Activated CD4-positive, CD25-positive, alpha-beta regulatory T cell treated with anti-CD3 and anti-CD28 coated beads, Interleukin-2, amount 50 U/mL, for 72 hours (primary cell): ENCODE results near the gene DYNLT3.

Experiments
- DNase-seq: peaks from one replicate; pipeline ENCODE4 v3.0.0; 2021

Gene DYNLT3

GRCh38 chrX:37840931-37841330 lies 6.4 kb downstream of the DYNLT3 start:
- DNase-seq, result no peak

- no peak for DNase-seq
Measured at GRCh38 chrX:37834937-37835336, 12.4 kb downstream of the DYNLT3 start.

GRCh38 chrX:37830371-37830770 lies 17.0 kb downstream of the DYNLT3 start:
- no peak for DNase-seq

GRCh38 chrX:37829721-37830120 lies 17.6 kb downstream of the DYNLT3 start:
- no peak for DNase-seq

GRCh38 chrX:37825215-37825842 lies 22.0 kb downstream of the DYNLT3 start:
- DNase-seq, result no peak

GRCh38 chrX:37824491-37825214 lies 22.7 kb downstream of the DYNLT3 start:
- DNase-seq, result no peak

- DNase-seq, result no peak
Measured at GRCh38 chrX:37820646-37821045, 26.7 kb downstream of the DYNLT3 start.

GRCh38 chrX:37818031-37818430 lies 29.3 kb downstream of the DYNLT3 start:
- no peak for DNase-seq

- no peak for DNase-seq
Measured at GRCh38 chrX:37817579-37817978, 29.8 kb downstream of the DYNLT3 start.

- no peak for DNase-seq
Measured at GRCh38 chrX:37817176-37817575, 30.2 kb downstream of the DYNLT3 start.

- no peak for DNase-seq
Measured at GRCh38 chrX:37816766-37817165, 30.6 kb downstream of the DYNLT3 start.

- no peak for DNase-seq
Measured at GRCh38 chrX:37815366-37815765, 32.0 kb downstream of the DYNLT3 start.

GRCh38 chrX:37813570-37813969 lies 33.8 kb downstream of the DYNLT3 start:
- no peak for DNase-seq

- no peak for DNase-seq
Measured at GRCh38 chrX:37812110-37812509, 35.3 kb downstream of the DYNLT3 start.

GRCh38 chrX:37809970-37810369 lies 37.4 kb downstream of the DYNLT3 start:
- no peak for DNase-seq

- no peak for DNase-seq
Measured at GRCh38 chrX:37803057-37803456, 44.3 kb downstream of the DYNLT3 start.

- DNase-seq, result no peak
Measured at GRCh38 chrX:37802028-37802427, 45.3 kb downstream of the DYNLT3 start.

GRCh38 chrX:37800717-37801116 lies 46.7 kb downstream of the DYNLT3 start:
- no peak for DNase-seq

- no peak for DNase-seq
Measured at GRCh38 chrX:37799936-37800335, 47.4 kb downstream of the DYNLT3 start.

GRCh38 chrX:37796805-37797204 lies 50.6 kb downstream of the DYNLT3 start:
- no peak for DNase-seq

- DNase-seq, result no peak
Measured at GRCh38 chrX:37796310-37796709, 51.1 kb downstream of the DYNLT3 start.
